Liver (tissue), 3 donors: ENCODE data around the gene ACACA.

Experiments used
- ATF3 ChIP-seq: IDR thresholded peaks from 2 replicates; pipeline ENCODE4 v1.6.1; 2016; ENCODE audit warnings: antibody characterized with exemption
- CTCF ChIP-seq: fragments of 150-350 bp; IDR thresholded peaks from 2 replicates; pipeline ENCODE4 v1.5.1; 2017; ENCODE audit warnings: improper control_type of control experiment, low read depth, low read length; ENCODE audit not compliant: missing input control
- GABPA ChIP-seq, 2 donors: IDR thresholded peaks in 1 of 2; conservative IDR thresholded peaks in 1 of 2; 2 replicates each; pipeline ENCODE4 v1.6.1; 2016; ENCODE audit warnings: antibody characterized with exemption in 2 of 2, mild to moderate bottlenecking in 1 of 2, moderate library complexity in 1 of 2
- JUND ChIP-seq, 2 donors: IDR thresholded peaks; 2 replicates each; pipeline ENCODE4 v1.6.1; 2016; ENCODE audit warnings: antibody characterized with exemption in 2 of 2
- MAX ChIP-seq: IDR thresholded peaks from 2 replicates; pipeline ENCODE4 v1.6.1; 2016; ENCODE audit warnings: antibody characterized with exemption
- RAD21 ChIP-seq, 2 donors: IDR thresholded peaks; 2 replicates each; pipeline ENCODE4 v1.6.1; 2016; ENCODE audit warnings: antibody characterized with exemption in 2 of 2, mild to moderate bottlenecking in 2 of 2
- REST ChIP-seq: IDR thresholded peaks from 2 replicates; pipeline ENCODE4 v1.6.1; 2016; ENCODE audit warnings: antibody characterized with exemption, mild to moderate bottlenecking
- TAF1 ChIP-seq: conservative IDR thresholded peaks from 2 replicates; pipeline ENCODE4 v1.6.1; 2016; ENCODE audit warnings: antibody characterized with exemption, mild to moderate bottlenecking
- ZBTB33 ChIP-seq: IDR thresholded peaks from 2 replicates; pipeline ENCODE4 v1.6.1; 2016; ENCODE audit warnings: antibody characterized with exemption
- donor health status: healthy.
- donor health status: healthy.

GRCh38 chr17:37200497-37200896 lies 206.1 kb downstream of the ACACA start:
- no peak for TF ChIP-seq CTCF
- TF ChIP-seq RAD21 (IDR thresholded peaks at IDR 0.05), result no peak
- no peak for TF ChIP-seq REST
- no peak for TF ChIP-seq TAF1
- no peak for TF ChIP-seq GABPA (IDR thresholded peaks at IDR 0.05 in 1 of 2, conservative IDR thresholded peaks at IDR 0.05 in 1 of 2)
- no peak for TF ChIP-seq ATF3
- TF ChIP-seq JUND (IDR thresholded peaks at IDR 0.05), result no peak
- no peak for TF ChIP-seq MAX
- TF ChIP-seq ZBTB33, result no peak
